HG03135 (cell line): ENCODE data around the gene TMEM234.

ENCODE experiments used
- ATAC-seq: cut with Tn5 transposase; IDR thresholded peaks from one replicate; pipeline ENCODE4 v1.9.1; 2021; ENCODE audit warnings: mild to moderate bottlenecking, moderate library complexity; ENCODE audit not compliant: unreplicated experiment

Gene TMEM234

GRCh38 chr1:32180186-32181060 is 41.7 kb downstream of the TMEM234 start:
- ATAC-seq = no peak

DNA sequence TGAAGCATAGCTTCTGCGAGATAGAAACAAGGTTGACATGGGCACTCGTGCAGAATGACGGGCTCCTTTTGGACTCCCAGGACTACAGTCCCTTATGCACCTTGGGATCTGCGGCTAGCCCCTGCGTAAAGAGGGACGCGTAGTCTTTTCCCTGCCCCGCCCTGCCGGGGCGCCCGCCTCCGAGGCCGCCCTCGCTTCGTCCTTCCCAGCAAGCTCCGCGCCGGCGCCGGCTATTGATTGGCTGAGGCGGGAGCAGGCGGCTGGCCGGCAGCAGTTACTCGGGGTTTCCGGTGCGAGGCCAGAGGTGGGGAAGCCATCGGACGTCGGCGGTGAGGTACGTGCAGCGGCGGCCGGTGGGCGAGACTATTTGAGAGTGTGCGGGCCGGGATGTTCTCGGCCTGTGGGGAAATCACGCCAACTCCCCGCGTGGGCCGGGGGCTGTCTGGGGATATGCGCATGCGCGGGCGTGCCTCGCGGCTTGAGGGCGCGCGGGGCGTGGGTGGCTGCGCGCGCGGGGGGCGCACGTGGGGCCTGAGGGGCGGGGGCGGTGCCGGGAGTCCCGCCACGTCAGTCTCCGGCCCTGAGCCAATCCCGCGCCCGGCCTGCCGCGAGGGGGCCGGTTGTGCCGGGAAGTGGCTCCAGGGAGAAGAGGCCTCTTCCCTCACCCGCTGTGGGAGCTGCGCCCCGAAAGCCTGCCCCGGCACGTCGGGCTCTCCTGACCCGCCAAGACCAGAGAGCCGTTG is 42.5 kb downstream of the TMEM234 start, which contains the start of gene TXLNA:
Gene TXLNA (plus strand): TSS at position 233 of the 743 bp plus-strand sequence. CDS start 671 bp downstream, outside the sequence.
- peak; percentile 72 for ATAC-seq

- peak; percentile 2 for ATAC-seq
Measured at GRCh38 chr1:32179193-32179442, 43.0 kb downstream of the TMEM234 start.

GRCh38 chr1:32178380-32179192 is 43.6 kb downstream of the TMEM234 start:
- ATAC-seq = no peak

DNA sequence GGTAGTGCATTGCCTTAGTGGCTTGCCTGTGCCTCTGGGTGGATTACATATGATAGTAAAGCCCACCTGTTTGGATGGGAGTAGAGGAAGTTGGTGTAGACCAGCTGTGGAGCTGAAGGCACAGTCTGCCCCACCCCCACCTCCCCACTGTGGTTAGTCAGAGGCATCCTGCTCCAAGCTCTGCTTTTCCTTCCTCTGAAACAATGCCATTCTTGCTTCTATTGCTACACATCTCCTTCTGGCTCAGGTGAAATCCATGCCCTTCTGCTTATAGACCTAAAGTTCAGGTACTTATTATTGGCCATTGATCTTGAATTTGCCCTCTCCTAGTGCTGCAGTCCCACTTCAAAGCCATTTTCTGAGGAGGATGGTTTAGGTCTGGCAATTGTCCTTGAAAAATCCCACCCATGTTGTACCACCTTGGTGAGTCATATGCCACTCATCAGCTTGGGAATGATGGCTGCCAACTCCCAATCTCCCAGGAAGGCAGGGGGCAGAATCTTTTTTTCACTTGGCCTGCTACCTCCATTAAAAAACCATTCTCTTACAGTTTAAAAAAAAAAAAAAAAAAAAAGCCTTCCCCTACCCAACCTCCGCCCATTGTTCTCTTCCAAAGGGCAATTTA is 49.4 kb downstream of the TMEM234 start:
- no peak for ATAC-seq

DNA sequence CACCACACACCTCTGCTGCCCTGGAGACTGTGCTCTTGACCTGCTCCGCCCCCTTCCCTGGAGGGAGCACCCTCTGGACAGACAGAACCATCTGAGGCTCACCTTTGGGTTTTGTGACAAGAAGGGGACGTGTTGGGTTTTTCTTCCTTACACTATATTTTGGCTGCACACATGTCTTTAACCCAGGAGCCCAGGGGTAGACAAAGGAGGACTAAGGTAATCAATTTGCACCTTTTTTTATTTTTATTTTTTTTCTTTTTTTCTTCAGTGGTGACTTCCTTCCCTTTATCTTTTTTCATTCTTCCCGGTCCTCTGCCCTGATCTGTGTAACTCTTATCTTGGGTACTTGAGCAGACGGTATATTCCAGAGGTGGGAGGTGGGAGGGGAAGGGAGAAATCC is 51.2 kb downstream of the TMEM234 start:
- no peak for ATAC-seq
